HCT116 (cell line): ENCODE data around the gene NAV3.

Experiments used
- CEBPB ChIP-seq: IDR thresholded peaks from 2 replicates; pipeline ENCODE4 v1.6.1; 2012; ENCODE audit warnings: low read depth
- EZH2phosphoT487 ChIP-seq: fragments of 200-600 bp; IDR thresholded peaks from 2 replicates; pipeline ENCODE4 v1.6.1; 2018; ENCODE audit warnings: antibody characterized with exemption, borderline replicate concordance
- TF ChIP-seq, protein P1 (sequence below), 3 experiments: fragments of 200-600 bp in 1 of 3; sonication (generic) in 1 of 3; IDR thresholded peaks in 2 of 3; conservative IDR thresholded peaks in 1 of 3; 2 replicates each; pipeline ENCODE4 v1.5.1; 2012 to 2017; ENCODE audit warnings: low read depth in 2 of 3, low read length in 2 of 3, antibody characterized with exemption in 1 of 3, borderline replicate concordance in 1 of 3, control low read depth in 1 of 3, mild to moderate bottlenecking in 1 of 3, mixed read lengths in 1 of 3, mixed run types in 1 of 3, moderate library complexity in 1 of 3; ENCODE audit not compliant: insufficient read depth in 1 of 3

DNA sequence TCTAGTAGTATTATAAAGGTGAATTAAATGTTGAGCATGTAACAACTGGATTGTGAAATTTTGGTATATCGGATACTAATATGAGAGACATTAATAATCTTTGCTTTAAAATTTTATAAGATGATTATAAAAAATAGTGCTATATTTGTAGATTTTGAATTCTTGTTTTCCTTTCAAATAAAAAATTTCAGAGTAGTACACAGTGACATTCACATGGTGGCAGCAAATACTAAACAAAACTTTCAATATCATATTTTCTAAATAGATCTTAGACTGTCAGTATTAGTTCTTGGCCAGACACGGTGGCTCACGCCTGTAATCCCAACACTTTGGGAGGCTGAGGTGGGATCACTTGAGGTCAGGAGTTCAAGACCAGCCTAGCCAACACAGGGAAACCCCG lies 166.0 kb downstream of the NAV3 start:
- TF ChIP-seq, protein P1, sequence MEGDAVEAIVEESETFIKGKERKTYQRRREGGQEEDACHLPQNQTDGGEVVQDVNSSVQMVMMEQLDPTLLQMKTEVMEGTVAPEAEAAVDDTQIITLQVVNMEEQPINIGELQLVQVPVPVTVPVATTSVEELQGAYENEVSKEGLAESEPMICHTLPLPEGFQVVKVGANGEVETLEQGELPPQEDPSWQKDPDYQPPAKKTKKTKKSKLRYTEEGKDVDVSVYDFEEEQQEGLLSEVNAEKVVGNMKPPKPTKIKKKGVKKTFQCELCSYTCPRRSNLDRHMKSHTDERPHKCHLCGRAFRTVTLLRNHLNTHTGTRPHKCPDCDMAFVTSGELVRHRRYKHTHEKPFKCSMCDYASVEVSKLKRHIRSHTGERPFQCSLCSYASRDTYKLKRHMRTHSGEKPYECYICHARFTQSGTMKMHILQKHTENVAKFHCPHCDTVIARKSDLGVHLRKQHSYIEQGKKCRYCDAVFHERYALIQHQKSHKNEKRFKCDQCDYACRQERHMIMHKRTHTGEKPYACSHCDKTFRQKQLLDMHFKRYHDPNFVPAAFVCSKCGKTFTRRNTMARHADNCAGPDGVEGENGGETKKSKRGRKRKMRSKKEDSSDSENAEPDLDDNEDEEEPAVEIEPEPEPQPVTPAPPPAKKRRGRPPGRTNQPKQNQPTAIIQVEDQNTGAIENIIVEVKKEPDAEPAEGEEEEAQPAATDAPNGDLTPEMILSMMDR (IDR thresholded peaks at IDR 0.05 in 2 of 3, conservative IDR thresholded peaks at IDR 0.05 in 1 of 3; ENCODE audit: borderline replicate concordance in 1 of 3, insufficient read depth in 1 of 3, low read depth in 2 of 3, low read length in 2 of 3): peak in 1 of 3 experiments; percentile 6; a peak in 1 of 6 replicates
- TF ChIP-seq CEBPB (no peak), EZH2phosphoT487 (no peak)
